SH-SY5Y (cell line): ENCODE results near the gene MAN1A1.

ENCODE experiments used
- GATA2 ChIP-seq: IDR thresholded peaks from 2 replicates; pipeline ENCODE4 v1.6.1; 2011; ENCODE audit warnings: mild to moderate bottlenecking, low read depth, low read length
- GATA3 ChIP-seq: IDR thresholded peaks from 2 replicates; pipeline ENCODE4 v1.6.1; 2011; ENCODE audit warnings: low read depth, mild to moderate bottlenecking, low read length, moderate library complexity

GRCh38 chr6:119162134-119162775, 187.3 kb downstream of the MAN1A1 start:
- no peak for TF ChIP-seq GATA2
- TF ChIP-seq GATA3, result no peak
